PC-9 (cell line): ENCODE data around the gene RPL5. TPM values are rescaled to one million over a fixed set of nuclear protein-coding genes. Genes with fewer than 3 reads are reported as not detected.

Experiments
- BruUV-seq: library from RNA; stranded (reverse); fragments of 400-500 nt; replicated peaks from 2 replicates; lab custom pipeline; 2021; lab: Mats Ljungman, UMichigan
- CTCF ChIA-PET: fragments of 300-600 bp; sonication (Branson Sonifier 250); formaldehyde crosslinking; loops from one replicate; lab custom pipeline; 2022; ENCODE audit warnings: antibody characterized with exemption; lab: Charles Lee
- POLR2A ChIA-PET: fragments of 300-600 bp; sonication (Branson Sonifier 250); formaldehyde crosslinking; loops from one replicate; lab custom pipeline; 2022; ENCODE audit warnings: antibody characterized with exemption; ENCODE audit not compliant: unreplicated experiment; lab: Charles Lee
- DNase-seq, 2 experiments: peaks; one replicate each; pipeline versions ENCODE4 v3.0.0 to v3.0.0-alpha.2; 2015 to 2022; ENCODE audit warnings: mixed read lengths in 1 of 2
- H2AFZ ChIP-seq: fragments of 200-600 bp; sonication (generic); 2 replicates; pipeline ENCODE4 v1.8.1; 2017; ENCODE audit warnings: antibody characterized with exemption
- H3F3A ChIP-seq: fragments of 200-600 bp; sonication (generic); 2 replicates; pipeline ENCODE4 v1.8.1; 2017; ENCODE audit warnings: antibody characterized with exemption, mild to moderate bottlenecking, low read depth; ENCODE audit not compliant: insufficient read depth
- H3K27ac ChIP-seq: fragments of 200-600 bp; sonication (generic); 2 replicates; pipeline ENCODE4 v1.6.1; 2016; ENCODE audit warnings: mixed run types
- H3K27me3 ChIP-seq: fragments of 200-600 bp; sonication (generic); 2 replicates; pipeline ENCODE4 v1.6.1; 2016; ENCODE audit warnings: low read depth, mixed run types; ENCODE audit not compliant: insufficient read depth
- H3K36me3 ChIP-seq: fragments of 200-600 bp; sonication (generic); 2 replicates; pipeline ENCODE4 v1.6.1; 2016; ENCODE audit warnings: low read depth, mixed run types
- H3K4me1 ChIP-seq: fragments of 200-600 bp; sonication (generic); replicated peaks from 2 replicates; pipeline ENCODE4 v1.6.1; 2016; ENCODE audit warnings: mixed run types; ENCODE audit not compliant: insufficient read depth
- H3K4me2 ChIP-seq: fragments of 200-600 bp; sonication (generic); 2 replicates; pipeline ENCODE4 v1.6.1; 2017; ENCODE audit warnings: mixed run types
- H3K4me3 ChIP-seq: fragments of 200-600 bp; sonication (generic); 2 replicates; pipeline ENCODE4 v1.6.1; 2016; ENCODE audit warnings: mixed run types
- H3K79me2 ChIP-seq: fragments of 200-600 bp; sonication (generic); 2 replicates; pipeline ENCODE4 v1.6.1; 2017; ENCODE audit warnings: low read depth, mixed run types
- H3K9me2 ChIP-seq: fragments of 200-600 bp; sonication (generic); 2 replicates; pipeline ENCODE4 v1.8.1; 2017; ENCODE audit warnings: mild to moderate bottlenecking; ENCODE audit not compliant: insufficient read depth
- H3K9me3 ChIP-seq: fragments of 200-600 bp; sonication (generic); 2 replicates; pipeline ENCODE4 v1.8.1; 2016; ENCODE audit warnings: low read depth; ENCODE audit not compliant: insufficient read depth
- H4K20me1 ChIP-seq: fragments of 200-600 bp; sonication (generic); 2 replicates; pipeline ENCODE4 v1.8.1; 2017; ENCODE audit not compliant: insufficient read depth
- CTCF ChIP-seq: fragments of 200-600 bp; sonication (generic); conservative IDR thresholded peaks from 2 replicates; pipeline ENCODE4 v1.6.1; 2017; ENCODE audit warnings: mixed run types, antibody characterized with exemption, mild to moderate bottlenecking, moderate library complexity
- EZH2 ChIP-seq: fragments of 200-600 bp; sonication (generic); IDR thresholded peaks from 2 replicates; pipeline ENCODE4 v1.8.0; 2017; ENCODE audit warnings: antibody characterized with exemption, low read depth
- intact Hi-C: fragments of 100-400 bp; cut with micrococcal nuclease; formaldehyde crosslinking; loops from one replicate; pipeline ENCODE4 v1.10.0; 2022; ENCODE audit not compliant: unreplicated experiment
- total RNA-seq: library from RNA; stranded (reverse); gene quantifications from 2 replicates; pipeline ENCODE4 v1.2.3, GENCODE V29; 2021

Gene RPL5
- total RNA-seq, 1 experiment from 2014 or later = 1,050 TPM

- H2AFZ ChIP-seq = peak overlapping the region; percentile 13; the same call in 1 of the 2 replicates
- ChIA-PET CTCF (no interaction called here), POLR2A (interaction anchor here (0.5 to 0.7 kb wide), 2 partner anchors 42 to 51 kb away, joined by 4 to 12 read pairs; no protein-coding TSS in a partner anchor)
- 0 out of 2 replicates have a peak, but pooled peaks cover 4% of the 10 kb centered on the region for H3K9me3 ChIP-seq
- intact Hi-C loops = no loop called here
- TF ChIP-seq CTCF (no peak), EZH2 (no peak)
- DNase-seq = no peak
- BruUV-seq = TSS peak; percentile 82
- H3K9me2 ChIP-seq = no peaks in the 10 kb centered on the region
- peak overlapping the region; percentile 11; the same call in 1 of the 2 replicates for H3K4me2 ChIP-seq
- H3K4me1 ChIP-seq = peaks cover 18% of the 10 kb centered on the region
- H3K27ac ChIP-seq = peak overlapping the region; percentile 33
- no peaks in the 10 kb centered on the region for H3K27me3 ChIP-seq
- H3K4me3 ChIP-seq = no peak overlapping the region
- no peaks in the 10 kb centered on the region for H3K79me2 ChIP-seq
- no peaks in the 10 kb centered on the region for H4K20me1 ChIP-seq
- peaks cover 18% of the 10 kb centered on the region; the same call in 1 of the 2 replicates for H3F3A ChIP-seq
- H3K36me3 ChIP-seq = no peaks in the 10 kb centered on the region
Observed at GRCh38 chr1:92805216-92805615, 26.6 kb upstream of the RPL5 start.

GRCh38 chr1:92808381-92808780 is 23.5 kb upstream of the RPL5 start:
- Histone ChIP-seq H3K27me3 (no peaks in the 10 kb centered on the region), H3K27ac (peak overlapping the region; percentile 21; the same call in 1 of the 2 replicates), H3K79me2 (no peaks in the 10 kb centered on the region), H3K4me1 (peaks cover 18% of the 10 kb centered on the region), H3K9me3 (0 out of 2 replicates have a peak, but pooled peaks cover 4% of the 10 kb centered on the region), H3K9me2 (no peaks in the 10 kb centered on the region), H3K4me3 (no peak overlapping the region), H3F3A (0 out of 2 replicates have a peak, but pooled peaks cover 13% of the 10 kb centered on the region), H3K36me3 (no peaks in the 10 kb centered on the region), H3K4me2 (0 out of 2 replicates have a peak overlapping the region, but pooled peaks have one; percentile 2), H4K20me1 (no peaks in the 10 kb centered on the region), H2AFZ (no peak overlapping the region)
- TF ChIP-seq CTCF (no peak), EZH2 (no peak)
- CTCF ChIA-PET = no interaction called here
- no TSS peak for BruUV-seq
- intact Hi-C loops = no loop called here
- POLR2A ChIA-PET = no interaction called here
- DNase-seq = peak in 1 of 2 experiments; percentile 69

- Histone ChIP-seq H2AFZ (no peak overlapping the region; the same call in 1 of the 2 replicates), H3K9me2 (no peaks in the 10 kb centered on the region), H3K27me3 (no peaks in the 10 kb centered on the region), H3K27ac (peak overlapping the region; percentile 31), H3K79me2 (no peaks in the 10 kb centered on the region), H3K9me3 (no peaks in the 10 kb centered on the region), H3K4me2 (peak overlapping the region; percentile 39), H3K36me3 (no peaks in the 10 kb centered on the region), H4K20me1 (no peaks in the 10 kb centered on the region), H3F3A (peaks cover 19% of the 10 kb centered on the region), H3K4me1 (peaks cover 30% of the 10 kb centered on the region), H3K4me3 (no peak overlapping the region)
- TF ChIP-seq EZH2 (no peak), CTCF (no peak)
- ChIA-PET CTCF (no interaction called here), POLR2A (no interaction called here)
- no peak for DNase-seq
- no TSS peak for BruUV-seq
- intact Hi-C loops = no loop called here
Observed at GRCh38 chr1:92816732-92817131, 15.1 kb upstream of the RPL5 start.
